ENCODE data around the gene GOLGA6L7. TPM values are rescaled to one million over a fixed set of nuclear protein-coding genes. Genes with fewer than 3 reads are reported as not detected.
A peak's percentile ranks its signal among the peaks of the same experiment; 100 is the strongest.

GOLGA6L7 gene
- total RNA-seq, 1 donor from 2014 or later: not detected

GRCh38 chr15:28888900-28889299 lies 40.5 kb upstream of the GOLGA6L7 start:
- TF ChIP-seq CTCF (IDR thresholded peaks at IDR 0.05): no peak
- no peak for TF ChIP-seq EZH2phosphoT487 (IDR thresholded peaks at IDR 0.05)
- no peak for TF ChIP-seq EZH2 (IDR thresholded peaks at IDR 0.05)

GRCh38 chr15:28888302-28888894 lies 40.0 kb upstream of the GOLGA6L7 start:
- H4K20me1 ChIP-seq (ENCODE audit: low read depth): peaks cover 30% of the 10 kb centered on the region
- H3K4me2 ChIP-seq: no peak overlapping the region
- H3K4me3 Mint-ChIP-seq: peak overlapping the region; percentile 89
- H3K27me3 Mint-ChIP-seq (ENCODE audit: insufficient read depth, low read depth): peaks cover 7% of the 10 kb centered on the region
- H3K4me3 ChIP-seq: no peak overlapping the region
- peaks cover 40% of the 10 kb centered on the region for H3K4me1 Mint-ChIP-seq
- no peak for DNase-seq (ENCODE audit: low spot score)
- H3K9me3 Mint-ChIP-seq: peaks cover 5% of the 10 kb centered on the region
- H3K9me3 ChIP-seq (ENCODE audit: low read depth): no peaks in the 10 kb centered on the region
- H3K36me3 Mint-ChIP-seq: peaks cover 17% of the 10 kb centered on the region
- H3K4me1 ChIP-seq: peaks cover 30% of the 10 kb centered on the region
- H3K79me2 ChIP-seq (ENCODE audit: low read depth): peaks cover 68% of the 10 kb centered on the region
- H3K27ac Mint-ChIP-seq: no peak overlapping the region
- TF ChIP-seq EZH2phosphoT487 (IDR thresholded peaks at IDR 0.05) (no peak), CTCF (IDR thresholded peaks at IDR 0.05) (no peak), EZH2 (IDR thresholded peaks at IDR 0.05) (no peak)
- H2AFZ ChIP-seq (replicated peaks): no peak overlapping the region
- H3K27ac ChIP-seq: no peak overlapping the region
- H3F3A ChIP-seq (ENCODE audit: low read depth): no peaks in the 10 kb centered on the region
- H3K9ac ChIP-seq: no peak overlapping the region
- no peaks in the 10 kb centered on the region for H3K36me3 ChIP-seq
- H3K27me3 ChIP-seq: peaks cover 25% of the 10 kb centered on the region

More at GRCh38 chr15:28888900-28889299, 40.5 kb upstream of the GOLGA6L7 start:
- H3K4me2 ChIP-seq: no peak overlapping the region
- no peaks in the 10 kb centered on the region for H3K9me3 ChIP-seq (ENCODE audit: low read depth)
- H3K79me2 ChIP-seq (ENCODE audit: low read depth): peaks cover 73% of the 10 kb centered on the region
- Mint-ChIP-seq H3K27me3 (ENCODE audit: insufficient read depth, low read depth) (peaks cover 7% of the 10 kb centered on the region), H3K4me1 (peaks cover 40% of the 10 kb centered on the region), H3K36me3 (peaks cover 17% of the 10 kb centered on the region), H3K9me3 (peaks cover 5% of the 10 kb centered on the region), H3K4me3 (no peak overlapping the region), H3K27ac (no peak overlapping the region)
- H2AFZ ChIP-seq (replicated peaks): no peak overlapping the region
- no peak overlapping the region for H3K9ac ChIP-seq
- H3K4me1 ChIP-seq: peaks cover 30% of the 10 kb centered on the region
- H3K27me3 ChIP-seq: peaks cover 24% of the 10 kb centered on the region
- no peaks in the 10 kb centered on the region for H3F3A ChIP-seq (ENCODE audit: low read depth)
- H4K20me1 ChIP-seq (ENCODE audit: low read depth): peaks cover 31% of the 10 kb centered on the region
- H3K36me3 ChIP-seq: no peaks in the 10 kb centered on the region
- DNase-seq (ENCODE audit: low spot score): no peak
- no peak overlapping the region for H3K4me3 ChIP-seq
- H3K27ac ChIP-seq: no peak overlapping the region

- Histone ChIP-seq H2AFZ (replicated peaks) (no peak overlapping the region), H3K4me3 (peak overlapping the region; percentile 56), H3K27ac (no peak overlapping the region), H3K9ac (no peak overlapping the region), H3K4me1 (peaks cover 30% of the 10 kb centered on the region), H3F3A (ENCODE audit: low read depth) (no peaks in the 10 kb centered on the region), H3K9me3 (ENCODE audit: low read depth) (no peaks in the 10 kb centered on the region), H3K36me3 (no peaks in the 10 kb centered on the region), H3K79me2 (ENCODE audit: low read depth) (peaks cover 60% of the 10 kb centered on the region), H4K20me1 (ENCODE audit: low read depth) (peaks cover 27% of the 10 kb centered on the region), H3K4me2 (peak overlapping the region; percentile 86), H3K27me3 (peaks cover 25% of the 10 kb centered on the region)
- no peak for DNase-seq (ENCODE audit: low spot score)
- peak overlapping the region; percentile 89 for H3K4me3 Mint-ChIP-seq
- H3K27me3 Mint-ChIP-seq (ENCODE audit: insufficient read depth, low read depth): peaks cover 7% of the 10 kb centered on the region
- peak overlapping the region; percentile 95 for H3K27ac Mint-ChIP-seq
- peaks cover 40% of the 10 kb centered on the region for H3K4me1 Mint-ChIP-seq
- H3K9me3 Mint-ChIP-seq: peaks cover 5% of the 10 kb centered on the region
- no peak for TF ChIP-seq EZH2 (IDR thresholded peaks at IDR 0.05)
- TF ChIP-seq CTCF (IDR thresholded peaks at IDR 0.05): no peak
- TF ChIP-seq EZH2phosphoT487 (IDR thresholded peaks at IDR 0.05): no peak
- H3K36me3 Mint-ChIP-seq: peaks cover 13% of the 10 kb centered on the region
Observed at GRCh38 chr15:28887339-28888174, 39.1 kb upstream of the GOLGA6L7 start.
